SK-N-SH (cell line): ENCODE measurements around the gene MCC. TPM values are rescaled to one million over a fixed set of nuclear protein-coding genes. Genes with fewer than 3 reads are reported as not detected.

Source experiments
- CTCF ChIA-PET: fragments of 300-600, 350-600 bp; formaldehyde crosslinking; extraction: SDS; loops from one replicate; lab custom pipeline; 2021; lab: Yijun Ruan, JAX
- POLR2A ChIA-PET: fragments of 350-600 bp; sonication (Branson Sonifier 250); formaldehyde crosslinking; extraction: SDS; loops from one replicate; lab custom pipeline; 2020; ENCODE audit warnings: antibody characterized with exemption, inconsistent platforms; lab: Yijun Ruan, JAX
- DNase-seq: peaks from one replicate; pipeline ENCODE4 v3.0.0; 2012
- H2AFZ ChIP-seq: fragments of 200-600 bp; sonication (generic); 2 replicates; pipeline ENCODE4 v1.8.1; 2016; ENCODE audit warnings: antibody characterized with exemption, mild to moderate bottlenecking, low read depth
- H3F3A ChIP-seq: fragments of 200-600 bp; sonication (generic); replicated peaks from 2 replicates; pipeline ENCODE3; 2016; ENCODE audit warnings: antibody characterized with exemption, mild to moderate bottlenecking; ENCODE audit not compliant: insufficient read depth
- H3K27ac ChIP-seq, 2 experiments: fragments of 200-500 bp in 1 of 2; fragments of 200-600 bp in 1 of 2; sonication (Bioruptor generic) in 1 of 2; sonication (generic), shearing (Covaris generic) in 1 of 2; 2 replicates each; pipeline versions ENCODE4 v1.5.1 to v1.6.1; 2014 to 2016; ENCODE audit warnings: low read depth in 2 of 2, inconsistent platforms in 1 of 2, low read length in 1 of 2, mild to moderate bottlenecking in 1 of 2, mixed read lengths in 1 of 2
- H3K27me3 ChIP-seq: fragments of 200-600 bp; sonication (generic), shearing (Covaris generic); 2 replicates; pipeline ENCODE4 v1.6.1; 2016; ENCODE audit warnings: mixed run types; ENCODE audit not compliant: insufficient read depth
- H3K36me3 ChIP-seq, 2 experiments: fragments of 200-500 bp in 1 of 2; fragments of 200-600 bp in 1 of 2; sonication (Bioruptor generic) in 1 of 2; sonication (generic) in 1 of 2; replicated peaks in 1 of 2; 2 replicates each; pipeline versions ENCODE3 to v1.5.1; 2014 to 2016; ENCODE audit warnings: low read length in 1 of 2, mild to moderate bottlenecking in 1 of 2; ENCODE audit not compliant: insufficient read depth in 2 of 2, control insufficient read depth in 1 of 2
- H3K4me1 ChIP-seq, 2 experiments: fragments of 200-500 bp in 1 of 2; fragments of 200-600 bp in 1 of 2; sonication (Bioruptor generic) in 1 of 2; sonication (generic), shearing (Covaris generic) in 1 of 2; 2 replicates each; pipeline versions ENCODE4 v1.5.1 to v1.6.1; 2014 to 2016; ENCODE audit warnings: low read depth in 1 of 2, low read length in 1 of 2, mixed run types in 1 of 2; ENCODE audit not compliant: insufficient read depth in 2 of 2, control insufficient read depth in 1 of 2
- H3K4me2 ChIP-seq: fragments of 200-600 bp; sonication (generic), shearing (Covaris generic); 2 replicates; pipeline ENCODE4 v1.6.1; 2017; ENCODE audit warnings: mixed run types
- H3K4me3 ChIP-seq, 2 experiments: fragments of 200-500 bp in 1 of 2; fragments of 200-600 bp in 1 of 2; sonication (Bioruptor generic) in 1 of 2; sonication (generic), shearing (Covaris generic) in 1 of 2; 2 replicates each; pipeline versions ENCODE4 v1.5.1 to v1.8.1; 2014 to 2016; ENCODE audit warnings: low read depth in 2 of 2, inconsistent platforms in 1 of 2, low read length in 1 of 2, mild to moderate bottlenecking in 1 of 2, mixed read lengths in 1 of 2, moderate library complexity in 1 of 2
- H3K79me2 ChIP-seq: fragments of 200-600 bp; sonication (generic); 2 replicates; pipeline ENCODE4 v1.8.1; 2017; ENCODE audit warnings: mild to moderate bottlenecking; ENCODE audit not compliant: insufficient read depth
- H3K9ac ChIP-seq: fragments of 200-600 bp; sonication (generic); 2 replicates; pipeline ENCODE4 v1.6.1; 2017; ENCODE audit warnings: mixed run types
- H3K9me2 ChIP-seq: fragments of 200-600 bp; sonication (generic); 2 replicates; pipeline ENCODE4 v1.6.1; 2017; ENCODE audit warnings: mixed run types
- H3K9me3 ChIP-seq: fragments of 200-600 bp; sonication (generic); 2 replicates; pipeline ENCODE4 v1.6.1; 2017; ENCODE audit warnings: mixed run types, mild to moderate bottlenecking, moderate library complexity
- H4K20me1 ChIP-seq: fragments of 200-600 bp; sonication (generic); 2 replicates; pipeline ENCODE4 v1.6.1; 2017; ENCODE audit warnings: mild to moderate bottlenecking, mixed run types; ENCODE audit not compliant: insufficient read depth
- CHD2 ChIP-seq: fragments of 150-350 bp; IDR thresholded peaks from 2 replicates; pipeline ENCODE4 v1.6.1; 2018; ENCODE audit warnings: low read length; ENCODE audit not compliant: partially characterized antibody
- ELF1 ChIP-seq: IDR thresholded peaks from 2 replicates; pipeline ENCODE4 v1.4.0; 2012
- EP300 ChIP-seq, 2 experiments: IDR thresholded peaks; 2 replicates each; pipeline versions ENCODE4 v1.4.0 to v1.6.1; 2012; ENCODE audit warnings: borderline replicate concordance in 1 of 2, low read depth in 1 of 2, low read length in 1 of 2
- JUND ChIP-seq: IDR thresholded peaks from 2 replicates; pipeline ENCODE4 v1.4.0; 2012
- NFIC ChIP-seq: IDR thresholded peaks from 2 replicates; pipeline ENCODE4 v1.4.0; 2012; ENCODE audit warnings: borderline replicate concordance
- PBX3 ChIP-seq: IDR thresholded peaks from 2 replicates; pipeline ENCODE4; 2012
- RAD21 ChIP-seq: IDR thresholded peaks from 2 replicates; pipeline ENCODE4 v1.6.1; 2012; ENCODE audit warnings: mild to moderate bottlenecking, low read length
- REST ChIP-seq: IDR thresholded peaks from 2 replicates; pipeline ENCODE4 v1.6.1; 2012; ENCODE audit warnings: mild to moderate bottlenecking, low read depth, low read length, moderate library complexity
- RFX5 ChIP-seq: IDR thresholded peaks from 2 replicates; pipeline ENCODE4 v1.6.1; 2012; ENCODE audit warnings: mild to moderate bottlenecking, improper control_type of control experiment, low read length
- ZBTB33 ChIP-seq: IDR thresholded peaks from 2 replicates; pipeline ENCODE4 v1.4.0; 2012; ENCODE audit warnings: low read depth, borderline replicate concordance
- WGBS: methylation state at CpG from one replicate; pipeline ENCODE4 v1.1.6; 2017; ENCODE audit warnings: low lambda C conversion rate; 5-methylcytosine and 5-hydroxymethylcytosine counted together
- polyA plus RNA-seq, 3 experiments: library from polyadenylated mRNA; depleted of rRNA; stranded (reverse); fragments of >200 nt; gene quantifications; 2 replicates each; pipeline ENCODE4 v1.2.3, GENCODE V29; 2012

MCC gene
- polyA plus RNA-seq, 1 of the 3 experiments (the other 2 are of a cell fraction): 3.6 TPM

DNA sequence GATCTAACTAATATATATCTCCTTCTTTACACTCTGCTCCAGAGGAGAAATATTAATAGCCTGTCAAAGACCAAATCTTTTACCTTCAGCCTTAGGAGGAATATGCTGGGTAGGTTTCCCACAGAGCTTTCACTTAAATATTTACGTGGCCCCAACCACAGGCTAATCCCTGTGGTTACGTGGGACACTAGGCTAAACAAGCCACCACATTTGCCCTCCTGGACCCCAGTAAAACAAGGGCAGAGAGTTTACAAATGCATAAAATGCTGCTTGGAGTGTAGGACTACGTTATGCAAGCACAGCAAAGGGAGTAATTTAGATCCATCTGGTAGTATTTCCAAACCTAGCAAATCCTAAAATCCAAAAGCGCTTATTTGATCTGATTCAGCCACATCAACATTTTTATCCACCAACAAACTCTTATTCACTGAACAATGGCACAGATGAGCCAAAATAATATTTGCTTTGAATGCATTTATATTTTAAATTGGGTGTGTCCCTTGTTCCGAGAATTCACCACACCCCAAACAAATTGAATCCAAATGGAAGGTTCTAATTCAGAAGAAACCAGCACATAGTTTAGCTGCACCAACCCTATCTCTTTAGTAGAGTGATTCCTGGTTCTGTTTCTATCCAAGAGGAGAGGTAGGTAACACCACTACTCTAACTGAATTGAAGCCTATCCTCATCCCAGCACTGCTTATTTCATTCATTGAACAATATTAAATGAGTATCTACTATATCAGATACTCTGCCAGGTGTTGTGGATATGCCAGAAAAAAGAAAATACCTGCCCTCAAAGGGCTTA lies 232.5 kb downstream of the MCC start (continued):
- TF ChIP-seq REST: no peak
- no peak for TF ChIP-seq NFIC
- TF ChIP-seq CHD2: no peak
- no peak for TF ChIP-seq ZBTB33
- no peak for TF ChIP-seq JUND
- no peak for TF ChIP-seq RFX5
- no peak for TF ChIP-seq EP300 (IDR thresholded peaks at IDR 0.05; ENCODE audit: borderline replicate concordance in 1 of 2, low read depth in 1 of 2, low read length in 1 of 2)
- no peak for TF ChIP-seq PBX3

DNA sequence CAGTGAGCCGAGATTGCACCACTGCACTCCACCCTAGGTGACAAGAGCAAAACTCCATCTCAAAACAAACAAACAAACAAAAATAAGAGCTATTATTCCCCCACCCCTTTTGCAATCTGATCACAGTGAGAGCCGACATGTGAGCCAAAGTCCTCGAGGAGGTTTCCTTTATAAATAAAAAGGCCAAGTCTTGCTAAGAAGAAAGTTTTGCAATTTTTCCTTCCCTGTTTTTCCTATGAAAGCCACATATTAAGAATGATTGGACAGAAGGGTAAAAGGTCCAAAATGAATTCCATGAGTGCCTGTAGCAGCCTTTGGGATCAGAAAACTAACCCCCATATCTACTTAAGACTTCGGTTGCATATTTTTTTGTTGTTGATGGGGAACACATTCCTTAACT lies 233.1 kb downstream of the MCC start:
- H3K4me3 ChIP-seq: no peak overlapping the region
- H3K9ac ChIP-seq: no peak overlapping the region
- H3K36me3 ChIP-seq: no peaks in the 10 kb centered on the region
- no peak overlapping the region for H3K4me2 ChIP-seq
- no peak overlapping the region for H3K27ac ChIP-seq
- peaks cover 0 to 8% of the 10 kb centered on the region in 2 experiments; a peak in 1 of 4 replicates for H3K4me1 ChIP-seq
- ChIA-PET POLR2A (no interaction called here), CTCF (no interaction called here)
- no peaks in the 10 kb centered on the region for H4K20me1 ChIP-seq
- DNase-seq: no peak
- H2AFZ ChIP-seq: no peak overlapping the region
- no peak for TF ChIP-seq ELF1
- no peak for TF ChIP-seq RAD21
- no peaks in the 10 kb centered on the region for H3K79me2 ChIP-seq
- H3F3A ChIP-seq: no peaks in the 10 kb centered on the region
- H3K9me3 ChIP-seq: no peaks in the 10 kb centered on the region
- WGBS: 47% methylated on average over 4 of the region's 4 CpGs
- H3K9me2 ChIP-seq: no peaks in the 10 kb centered on the region
- H3K27me3 ChIP-seq: no peaks in the 10 kb centered on the region
